ENCODE measurements around the gene CHCHD3.
A peak's percentile ranks its signal among the peaks of the same experiment; 100 is the strongest.

The CHCHD3 gene

GRCh38 chr7:133076142-133076541, 5.7 kb downstream of the CHCHD3 start:
- DNase-seq = no peak

- DNase-seq = no peak
These were observed 10.4 kb downstream of the CHCHD3 start for GRCh38 chr7:133071506-133071905.

DNA sequence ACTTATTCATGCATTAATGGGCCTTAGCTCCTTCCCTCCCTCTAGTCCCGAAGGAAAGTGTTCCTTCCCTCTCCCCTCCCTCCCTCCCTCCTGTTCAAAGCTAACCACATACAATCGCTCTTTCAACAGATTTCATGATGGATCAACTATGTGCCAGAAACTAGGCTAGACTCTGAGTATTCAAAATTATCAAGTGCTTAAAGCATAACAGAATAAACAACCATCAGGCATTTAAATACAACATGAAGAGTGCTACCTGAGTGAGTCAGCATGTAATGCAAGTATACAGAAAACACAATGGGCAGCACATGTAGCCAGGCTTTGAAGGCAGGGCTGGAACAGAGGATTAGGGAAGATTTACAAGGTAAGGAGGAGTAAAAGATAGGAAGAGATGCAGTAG, 11.3 kb downstream of the CHCHD3 start:
- DNase-seq = no peak

GRCh38 chr7:133065301-133065700, 16.6 kb downstream of the CHCHD3 start:
- no peak for DNase-seq

- DNase-seq = no peak
These were observed 17.6 kb downstream of the CHCHD3 start for GRCh38 chr7:133064082-133064820.

DNA sequence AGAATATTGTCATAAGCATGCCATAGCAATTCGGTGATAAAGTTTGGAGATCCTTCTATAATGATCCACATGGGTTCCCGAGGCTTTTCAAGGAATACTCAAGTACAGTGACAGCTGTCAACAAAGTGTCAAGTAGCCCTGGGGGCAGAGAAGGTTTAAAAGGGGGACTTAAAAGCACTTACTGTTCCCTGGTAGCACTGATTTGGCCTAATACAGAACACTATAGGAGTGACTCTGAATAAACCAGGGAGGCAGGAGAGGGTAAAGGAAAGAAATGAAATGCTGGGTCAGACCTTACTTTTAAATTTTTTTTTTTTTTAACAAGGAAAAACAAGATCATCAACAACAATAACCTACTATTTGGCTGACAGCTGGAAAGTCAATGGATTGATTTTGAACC, 20.1 kb downstream of the CHCHD3 start:
- DNase-seq = no peak

GRCh38 chr7:133061357-133061756, 20.5 kb downstream of the CHCHD3 start:
- peak; percentile 2 for DNase-seq

GRCh38 chr7:133060004-133060403, 21.9 kb downstream of the CHCHD3 start:
- peak; percentile 1 for DNase-seq

- no peak for DNase-seq
These were observed 22.6 kb downstream of the CHCHD3 start for GRCh38 chr7:133059263-133059662.

GRCh38 chr7:133056370-133057238, 25.3 kb downstream of the CHCHD3 start:
- DNase-seq = no peak

DNA sequence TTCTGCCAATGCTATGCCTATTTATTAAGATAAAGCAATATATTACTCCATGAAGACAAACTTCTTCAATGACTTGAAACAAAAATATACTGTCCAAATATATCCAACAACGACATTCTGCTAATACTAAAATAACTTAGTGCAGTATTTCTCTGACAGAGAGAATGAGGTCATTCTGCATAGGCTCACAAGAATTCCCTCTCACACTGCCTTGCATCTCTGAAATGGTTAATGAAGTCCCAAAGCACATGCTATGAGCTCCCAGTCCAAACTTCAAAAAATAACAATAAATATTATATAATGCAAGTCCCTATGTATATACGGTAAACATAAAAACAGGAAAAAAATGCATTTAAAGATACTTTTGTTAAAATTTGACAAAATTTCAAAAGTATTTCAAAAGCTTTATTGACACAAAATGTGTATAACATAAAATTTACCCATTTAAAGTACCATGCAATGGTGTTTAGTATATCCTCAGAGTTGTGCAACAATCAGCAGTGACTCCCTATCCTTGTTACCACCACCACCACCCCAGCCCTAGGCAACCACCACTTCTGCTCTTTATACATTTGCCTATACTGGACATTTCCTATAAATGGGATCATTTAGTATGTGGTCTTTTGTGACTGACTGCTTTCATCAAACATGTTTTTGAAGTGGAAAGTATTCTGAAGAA, 27.6 kb downstream of the CHCHD3 start:
- DNase-seq = no peak

- no peak for DNase-seq
These were observed 28.5 kb downstream of the CHCHD3 start for GRCh38 chr7:133053321-133053891.

DNA sequence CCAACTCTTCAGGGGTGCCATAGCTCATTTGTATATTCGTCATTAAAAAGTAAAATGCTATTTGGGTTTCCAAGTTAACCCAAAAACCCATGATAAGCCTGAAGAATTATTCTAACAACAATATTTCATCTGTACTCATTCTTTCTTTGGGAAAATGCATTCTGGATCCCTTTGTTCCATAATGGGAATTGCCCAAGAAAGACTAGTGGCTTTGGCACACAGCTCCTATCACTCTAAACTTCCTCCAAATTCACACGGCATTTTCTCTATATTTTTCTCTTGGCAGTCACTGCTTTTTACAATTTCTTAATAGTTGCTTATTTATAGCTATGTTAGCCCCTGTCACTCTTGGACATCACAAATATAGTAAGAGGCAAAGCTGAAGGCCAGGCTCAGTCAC, 29.1 kb downstream of the CHCHD3 start:
- no peak for DNase-seq

DNA sequence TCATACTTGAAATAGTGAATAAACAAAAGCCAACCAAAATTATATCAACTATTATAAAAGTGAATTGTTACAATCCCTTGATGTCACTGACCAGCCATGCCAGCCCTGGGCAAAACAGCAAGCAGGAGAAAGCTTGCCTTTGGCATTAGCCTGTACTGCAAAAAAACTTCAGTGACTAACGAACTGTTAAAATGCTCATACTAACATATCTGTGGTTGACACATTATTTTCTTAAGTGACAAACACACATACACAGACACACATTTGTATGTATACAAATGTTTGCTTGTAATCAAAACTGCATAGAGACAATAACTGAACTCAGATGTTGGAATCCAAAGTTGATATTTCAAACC, 29.5 kb downstream of the CHCHD3 start:
- no peak for DNase-seq

DNA sequence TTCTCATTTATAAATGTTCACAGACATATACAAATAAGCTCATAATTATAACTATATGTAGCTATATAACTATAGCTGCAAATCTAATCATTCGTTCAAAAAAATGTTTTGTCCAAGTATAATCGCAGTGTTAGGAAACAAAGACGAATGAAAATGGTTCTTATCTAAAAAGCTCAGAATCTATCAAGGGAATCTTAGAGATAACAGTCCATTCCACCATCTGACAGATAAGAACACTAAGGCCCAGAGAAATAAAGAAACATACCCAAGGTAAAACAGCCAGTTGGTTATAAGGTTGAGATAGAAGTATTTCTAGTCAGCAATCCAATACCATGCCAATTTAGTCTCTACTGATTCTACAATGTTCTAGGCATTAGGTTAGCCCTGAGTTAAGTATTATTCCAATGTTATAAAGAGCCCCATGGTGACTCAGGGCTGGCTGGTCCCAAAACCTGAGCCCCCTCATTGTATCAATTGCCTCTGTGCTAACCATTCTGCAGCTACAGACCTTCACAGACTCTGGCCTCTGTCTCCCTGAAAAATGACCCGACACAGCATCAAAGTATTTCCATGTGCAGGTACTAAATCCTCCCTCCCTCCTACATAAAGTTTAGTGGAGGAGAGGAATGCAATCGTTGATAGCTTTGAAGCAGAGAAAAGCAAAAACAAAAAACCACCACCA, 30.0 kb downstream of the CHCHD3 start:
- no peak for DNase-seq

DNA sequence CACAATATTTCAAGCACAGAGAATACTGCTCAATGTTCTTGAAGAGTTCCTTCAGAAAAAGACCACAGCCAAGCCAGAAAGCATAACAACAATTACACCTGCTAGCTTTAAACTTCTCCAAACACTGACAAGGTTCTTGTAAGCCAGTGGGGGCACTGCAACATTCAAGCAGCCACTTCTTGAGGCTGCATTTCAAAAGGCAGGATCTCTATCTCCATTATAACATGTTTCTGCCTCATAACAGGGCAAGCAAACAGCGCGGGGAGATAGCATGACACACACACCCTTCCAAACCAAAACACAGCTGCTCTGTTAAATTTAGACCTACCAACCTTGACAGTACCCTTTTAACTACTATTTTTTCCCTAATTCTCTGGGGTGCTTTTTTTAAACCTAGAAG, 30.8 kb downstream of the CHCHD3 start:
- DNase-seq = peak; percentile 26

DNA sequence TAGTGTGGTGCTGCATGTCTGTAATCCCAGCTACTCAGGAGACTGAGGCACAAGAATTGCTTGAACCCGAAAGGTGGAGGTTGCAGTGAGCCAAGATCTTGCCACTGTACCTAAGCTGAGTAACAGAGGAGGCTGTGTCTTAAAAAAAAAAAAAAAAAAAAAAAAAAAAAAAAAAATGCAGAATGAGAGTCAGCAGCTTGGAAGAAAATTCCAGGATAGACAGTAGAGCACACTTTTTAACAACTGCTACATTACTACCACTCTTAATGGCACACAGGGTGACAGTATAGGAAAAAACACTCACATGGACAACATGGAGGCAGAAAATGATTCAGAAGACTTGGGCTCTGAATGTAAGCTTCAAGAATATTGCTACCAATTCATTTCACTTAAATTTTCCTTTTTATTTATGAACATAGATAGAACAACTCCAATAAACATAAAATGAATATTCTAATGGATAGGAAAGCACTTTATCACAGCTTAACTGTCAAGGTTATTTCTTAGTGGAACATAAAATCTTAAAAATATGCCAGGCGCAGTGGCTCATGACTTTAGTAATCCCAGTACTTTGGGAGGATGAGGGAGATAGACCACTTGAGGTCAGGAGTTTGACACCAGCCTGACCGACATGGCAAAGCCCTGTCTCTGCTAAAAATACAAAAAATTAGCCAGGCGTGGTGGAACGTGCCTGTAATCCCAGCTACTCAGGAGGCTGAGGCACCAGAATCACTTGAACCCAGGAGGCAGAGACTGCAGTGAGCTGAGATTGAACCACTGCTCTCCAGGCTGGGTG, 31.5 kb downstream of the CHCHD3 start:
- no peak for DNase-seq

GRCh38 chr7:133048589-133048988, 33.3 kb downstream of the CHCHD3 start:
- DNase-seq = no peak

GRCh38 chr7:133047321-133047720, 34.6 kb downstream of the CHCHD3 start:
- no peak for DNase-seq

DNA sequence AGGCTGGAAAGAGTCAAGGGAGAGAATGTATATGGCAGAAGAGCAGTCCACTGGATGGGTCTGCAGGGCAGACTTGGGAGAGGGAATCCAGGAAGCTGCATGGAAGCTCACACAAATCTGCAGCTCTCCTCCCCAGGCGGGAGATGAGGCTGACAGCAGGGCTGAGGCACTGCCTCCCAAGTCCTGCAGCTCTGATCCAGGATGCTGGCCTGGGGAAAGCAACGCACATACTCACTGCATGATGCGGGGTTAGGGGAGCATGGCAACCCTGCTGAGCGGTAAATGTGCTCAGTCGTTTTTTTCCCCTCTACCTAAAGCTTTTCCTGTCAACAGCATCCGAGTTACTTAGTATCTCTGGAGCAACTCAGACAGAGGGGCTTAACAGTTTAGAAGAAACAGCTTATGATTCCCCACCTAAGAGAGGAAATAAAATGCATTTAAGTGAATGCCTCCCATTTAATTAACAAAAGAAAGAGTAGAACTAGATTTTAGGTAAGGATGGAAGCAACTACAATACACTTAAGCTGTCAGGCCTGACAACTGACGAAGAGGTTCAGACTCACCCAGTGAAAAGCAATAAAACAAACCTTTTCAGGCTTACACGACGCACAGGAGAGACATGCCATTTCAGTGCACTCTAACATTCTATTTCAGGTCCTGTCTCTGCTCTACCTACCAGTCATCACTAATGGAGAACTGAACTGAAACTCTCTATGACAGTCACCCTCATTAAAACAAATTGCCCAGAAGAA, 37.0 kb downstream of the CHCHD3 start:
- no peak for DNase-seq

- DNase-seq = no peak
These were observed 41.2 kb downstream of the CHCHD3 start for GRCh38 chr7:133040674-133041073.
